Thyroid gland (tissue), 4 donors: Measurements from ENCODE around the gene ARHGAP15. TPM values are rescaled to one million over a fixed set of nuclear protein-coding genes. Genes with fewer than 3 reads are reported as not detected.

Source experiments
- DNase-seq, 2 donors: peaks; one replicate each; pipeline ENCODE4 v3.0.0-alpha.2; 2019
- H3K27ac ChIP-seq, 3 donors: fragments of 200-600 bp; sonication (generic); 1 replicate in 2 of 3; 2 replicates in 1 of 3; pipeline ENCODE4 v1.5.1; 2016 to 2019; ENCODE audit warnings: mild to moderate bottlenecking in 1 of 3, moderate library complexity in 1 of 3
- H3K27me3 ChIP-seq: fragments of 200-600 bp; sonication (generic); one replicate; pipeline ENCODE4 v1.5.1; 2019
- H3K36me3 ChIP-seq, 2 donors: fragments of 200-600 bp; sonication (generic); one replicate each; pipeline ENCODE4 v1.5.1; 2016 to 2019
- H3K4me1 ChIP-seq, 2 donors: fragments of 200-600 bp; sonication (generic); one replicate each; pipeline ENCODE4 v1.5.1; 2017 to 2019
- H3K4me3 ChIP-seq, 3 donors: fragments of 200-600 bp; sonication (generic); replicated peaks in 1 of 3; 1 replicate in 2 of 3; 2 replicates in 1 of 3; pipeline ENCODE4 v1.5.1; 2016; ENCODE audit warnings: mild to moderate bottlenecking in 1 of 3
- H3K9me3 ChIP-seq: fragments of 200-600 bp; sonication (generic); one replicate; pipeline ENCODE4 v1.5.1; 2017
- POLR2A ChIP-seq, 2 donors: fragments of 450-650 bp; IDR thresholded peaks; one replicate each; pipeline ENCODE4 v1.6.1; 2017; ENCODE audit warnings: antibody characterized with exemption in 2 of 2, mild to moderate bottlenecking in 2 of 2, moderate library complexity in 1 of 2
- WGBS, 2 donors: methylation state at CpG; one replicate each; pipeline ENCODE4 v1.1.5; 2017; 5-methylcytosine and 5-hydroxymethylcytosine counted together
- intact Hi-C: fragments of 100-400 bp; cut with DNase I; formaldehyde crosslinking; loops from one replicate; pipeline ENCODE4 v1.15.1; 2023
- total RNA-seq, 4 donors: library from RNA; depleted of rRNA; stranded (reverse); fragments of >200 nt; gene quantifications; one replicate each; pipeline ENCODE4 v1.2.3, GENCODE V29; 2016
- TF ChIP-seq, protein P1 (sequence below), 6 experiments: fragments of 200-600 bp in 3 of 6; fragments of 450-650 bp in 3 of 6; sonication (generic) in 3 of 6; IDR thresholded peaks; one replicate each; pipeline ENCODE4 v1.5.1; 2016 to 2019; ENCODE audit warnings: antibody characterized with exemption in 6 of 6, mild to moderate bottlenecking in 2 of 6, inconsistent platforms in 1 of 6, moderate library complexity in 1 of 6

Gene ARHGAP15
- total RNA-seq, 4 donors from 2014 or later: 9.8 to 24.4 (median 11.9) TPM

DNA sequence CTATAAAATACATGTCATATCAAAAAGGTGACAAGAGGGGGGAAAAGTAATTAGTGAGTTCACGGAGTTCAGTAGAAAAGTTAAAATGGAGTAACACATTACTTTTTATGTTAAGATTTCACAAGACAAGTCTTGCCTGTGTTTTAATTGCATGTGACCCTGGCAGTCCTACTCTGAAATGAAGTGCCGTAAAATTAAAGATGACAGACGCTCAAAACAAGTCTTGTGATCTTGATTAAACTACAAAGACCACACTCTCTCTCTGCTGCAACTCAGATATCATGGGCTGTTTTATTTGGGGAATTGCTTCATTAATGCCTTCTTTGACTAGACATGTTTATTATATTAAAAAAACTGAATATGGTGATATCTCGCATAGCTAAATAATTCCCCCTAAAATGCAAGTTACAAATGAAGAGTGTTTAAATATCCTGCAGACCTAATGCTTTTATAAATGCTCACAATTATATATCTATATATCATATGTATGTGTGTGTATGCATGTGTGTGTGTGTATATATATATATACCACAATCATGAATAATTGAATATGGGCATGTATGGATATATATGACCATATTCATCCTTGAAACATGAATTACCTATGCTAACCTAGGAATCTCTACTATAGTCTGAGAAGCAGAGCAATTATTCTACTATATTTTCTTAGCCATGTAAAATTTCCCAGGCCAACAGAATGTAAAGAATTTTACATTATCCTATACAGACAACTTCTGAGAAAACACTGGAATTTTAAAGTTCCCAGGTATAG lies 647.5 kb downstream of the ARHGAP15 start:
- 93 to 96% methylated on average over 4 of the region's 4 CpGs for WGBS, 2 donors
- intact Hi-C loops: no loop called here

DNA sequence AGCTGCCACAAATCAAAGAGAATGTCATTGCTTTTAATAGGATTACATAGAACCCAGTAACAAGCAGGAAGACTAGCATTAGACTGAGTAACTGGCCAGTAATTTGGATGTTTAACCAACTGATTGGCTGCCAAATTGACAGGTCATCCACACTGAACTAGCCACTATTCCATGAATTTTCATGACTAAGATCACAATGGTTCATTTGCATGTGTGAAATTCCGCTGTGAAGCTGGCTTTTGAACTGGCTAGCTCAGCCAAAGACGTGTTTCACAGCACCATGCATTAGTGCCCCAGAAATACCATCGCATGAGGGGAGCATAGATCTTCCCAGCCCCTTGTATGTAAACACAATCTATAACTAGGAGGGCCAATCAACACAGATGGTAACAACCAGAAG lies 649.8 kb downstream of the ARHGAP15 start:
- H3K4me3 ChIP-seq: no peak overlapping the region
- no peaks in the 10 kb centered on the region for H3K36me3 ChIP-seq
- H3K9me3 ChIP-seq: no peaks in the 10 kb centered on the region
- intact Hi-C loops: no loop called here
- no peak for TF ChIP-seq POLR2A (IDR thresholded peaks at IDR 0.05)
- TF ChIP-seq, protein P1, sequence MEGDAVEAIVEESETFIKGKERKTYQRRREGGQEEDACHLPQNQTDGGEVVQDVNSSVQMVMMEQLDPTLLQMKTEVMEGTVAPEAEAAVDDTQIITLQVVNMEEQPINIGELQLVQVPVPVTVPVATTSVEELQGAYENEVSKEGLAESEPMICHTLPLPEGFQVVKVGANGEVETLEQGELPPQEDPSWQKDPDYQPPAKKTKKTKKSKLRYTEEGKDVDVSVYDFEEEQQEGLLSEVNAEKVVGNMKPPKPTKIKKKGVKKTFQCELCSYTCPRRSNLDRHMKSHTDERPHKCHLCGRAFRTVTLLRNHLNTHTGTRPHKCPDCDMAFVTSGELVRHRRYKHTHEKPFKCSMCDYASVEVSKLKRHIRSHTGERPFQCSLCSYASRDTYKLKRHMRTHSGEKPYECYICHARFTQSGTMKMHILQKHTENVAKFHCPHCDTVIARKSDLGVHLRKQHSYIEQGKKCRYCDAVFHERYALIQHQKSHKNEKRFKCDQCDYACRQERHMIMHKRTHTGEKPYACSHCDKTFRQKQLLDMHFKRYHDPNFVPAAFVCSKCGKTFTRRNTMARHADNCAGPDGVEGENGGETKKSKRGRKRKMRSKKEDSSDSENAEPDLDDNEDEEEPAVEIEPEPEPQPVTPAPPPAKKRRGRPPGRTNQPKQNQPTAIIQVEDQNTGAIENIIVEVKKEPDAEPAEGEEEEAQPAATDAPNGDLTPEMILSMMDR (IDR thresholded peaks at IDR 0.05): no peak
- no peaks in the 10 kb centered on the region for H3K27me3 ChIP-seq
- no peak overlapping the region for H3K27ac ChIP-seq
- H3K4me1 ChIP-seq: no peaks in the 10 kb centered on the region
- 82 to 90% methylated on average over 3 of the region's 3 CpGs for WGBS, 2 donors
- no peak for DNase-seq

More for the DNA sequence above, 647.5 kb downstream of the ARHGAP15 start:
- no peak for TF ChIP-seq POLR2A (IDR thresholded peaks at IDR 0.05)
- TF ChIP-seq, protein P1 (IDR thresholded peaks at IDR 0.05): no peak
- no peaks in the 10 kb centered on the region for H3K27me3 ChIP-seq
- no peak overlapping the region for H3K4me3 ChIP-seq
- H3K9me3 ChIP-seq: no peaks in the 10 kb centered on the region
- H3K4me1 ChIP-seq: no peaks in the 10 kb centered on the region
- H3K36me3 ChIP-seq: no peaks in the 10 kb centered on the region
- DNase-seq: no peak
- no peak overlapping the region for H3K27ac ChIP-seq

DNA sequence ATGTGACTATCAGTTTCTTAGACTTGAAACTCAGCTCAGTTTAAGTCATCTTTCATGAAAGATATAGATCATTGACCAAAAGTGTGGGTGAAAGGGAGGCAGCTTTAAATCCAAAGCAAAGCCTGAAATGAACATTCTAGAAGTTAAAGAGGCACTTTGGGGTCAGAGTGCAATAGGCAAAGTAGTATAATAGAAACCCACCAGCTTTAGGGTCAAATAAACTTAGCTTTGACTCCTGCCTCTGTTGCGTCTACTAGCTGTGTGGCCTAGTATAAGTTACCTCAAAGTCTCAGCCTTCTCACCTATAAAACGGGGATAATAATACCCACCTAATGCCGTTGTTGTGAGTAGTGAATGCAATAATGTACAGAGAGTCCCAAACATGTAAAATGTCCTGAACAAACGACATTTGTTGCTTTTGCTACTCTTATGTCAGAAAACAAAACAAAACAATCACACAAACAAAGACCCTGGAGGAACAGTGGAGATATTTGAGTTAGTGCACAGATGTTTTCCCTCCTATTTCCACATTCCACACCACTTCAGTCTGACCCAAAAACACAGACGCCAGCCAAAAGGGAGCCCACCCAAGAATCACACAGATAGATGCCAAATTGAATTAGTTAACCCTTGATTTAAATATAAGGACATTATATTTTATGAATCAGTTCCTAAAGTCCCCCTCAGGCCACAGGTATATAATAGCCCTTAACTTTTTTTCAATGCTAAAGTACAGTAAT lies 657.0 kb downstream of the ARHGAP15 start:
- 65 to 66% methylated on average over 5 of the region's 5 CpGs for WGBS, 2 donors
- TF ChIP-seq POLR2A (IDR thresholded peaks at IDR 0.05): no peak
- TF ChIP-seq, protein P1 (IDR thresholded peaks at IDR 0.05): no peak
- no peak for DNase-seq
- H3K9me3 ChIP-seq: no peaks in the 10 kb centered on the region
- no peaks in the 10 kb centered on the region for H3K36me3 ChIP-seq
- no peaks in the 10 kb centered on the region for H3K27me3 ChIP-seq
- intact Hi-C loops: no loop called here
- no peak overlapping the region for H3K4me3 ChIP-seq
- H3K27ac ChIP-seq: no peak overlapping the region
- no peaks in the 10 kb centered on the region for H3K4me1 ChIP-seq

DNA sequence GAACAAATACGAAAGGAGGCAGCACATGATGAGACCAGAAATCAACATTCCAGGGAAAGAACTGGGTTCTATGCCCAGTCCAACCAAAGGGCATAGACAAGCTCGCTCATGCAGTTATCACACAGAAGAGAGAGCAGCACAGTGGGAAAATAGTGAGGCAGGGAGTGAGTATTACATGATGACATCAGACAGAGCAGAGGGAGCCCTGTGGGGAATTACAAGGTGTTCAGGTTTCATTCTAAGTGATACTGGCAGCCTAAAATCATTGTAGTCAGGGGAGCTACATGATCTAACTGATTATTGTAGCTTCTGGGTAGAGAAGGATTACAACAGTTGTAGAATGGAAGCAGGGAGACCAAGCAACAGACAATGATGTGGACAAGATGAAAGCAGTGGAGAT lies 658.5 kb downstream of the ARHGAP15 start:
- Histone ChIP-seq H3K4me3 (no peak overlapping the region), H3K27ac (no peak overlapping the region), H3K27me3 (no peaks in the 10 kb centered on the region), H3K4me1 (no peaks in the 10 kb centered on the region), H3K9me3 (no peaks in the 10 kb centered on the region), H3K36me3 (no peaks in the 10 kb centered on the region)
- TF ChIP-seq, protein P1 (IDR thresholded peaks at IDR 0.05): no peak
- TF ChIP-seq POLR2A (IDR thresholded peaks at IDR 0.05): no peak
- no peak for DNase-seq
- intact Hi-C loops: no loop called here
- 85 to 88% methylated on average over 2 of the region's 2 CpGs for WGBS, 2 donors

GRCh38 chr2:143792602-143793001 lies 663.4 kb downstream of the ARHGAP15 start:
- Histone ChIP-seq H3K27me3 (no peaks in the 10 kb centered on the region), H3K27ac (no peak overlapping the region), H3K4me3 (no peak overlapping the region), H3K4me1 (no peaks in the 10 kb centered on the region), H3K36me3 (no peaks in the 10 kb centered on the region), H3K9me3 (no peaks in the 10 kb centered on the region)
- TF ChIP-seq, protein P1 (IDR thresholded peaks at IDR 0.05): no peak
- no peak for TF ChIP-seq POLR2A (IDR thresholded peaks at IDR 0.05)
- 80 to 82% methylated on average over 4 of the region's 4 CpGs for WGBS, 2 donors
- intact Hi-C loops: no loop called here
- DNase-seq: no peak
